GM19468 (cell line): ENCODE measurements around the gene ACBD6.
"Not testable (repeated sequence)": the region's sequence is repeated elsewhere in the genome, so short reads cannot be mapped to it uniquely, and the experiment has no call there.

Source experiments
- ATAC-seq: cut with Tn5 transposase; IDR thresholded peaks from one replicate; pipeline ENCODE4 v1.9.1; 2021; ENCODE audit warnings: mild to moderate bottlenecking, moderate library complexity, moderate number of reproducible peaks; ENCODE audit not compliant: unreplicated experiment; ENCODE audit errors: extremely low read depth

ACBD6 gene

GRCh38 chr1:180497826-180498225, 4.6 kb downstream of the ACBD6 start:
- no peak for ATAC-seq

GRCh38 chr1:180494370-180494769, 8.0 kb downstream of the ACBD6 start:
- ATAC-seq, result no peak

GRCh38 chr1:180489976-180490375, 12.4 kb downstream of the ACBD6 start:
- no peak for ATAC-seq

GRCh38 chr1:180489313-180489712, 13.1 kb downstream of the ACBD6 start:
- ATAC-seq, result no peak

GRCh38 chr1:180488661-180489060, 13.7 kb downstream of the ACBD6 start:
- no peak for ATAC-seq

- no peak for ATAC-seq
Observed at GRCh38 chr1:180486092-180486491, 16.3 kb downstream of the ACBD6 start.

- ATAC-seq, result no peak
Observed at GRCh38 chr1:180484490-180484889, 17.9 kb downstream of the ACBD6 start.

- no peak for ATAC-seq
Observed at GRCh38 chr1:180482425-180483275, 19.7 kb downstream of the ACBD6 start.

- no peak for ATAC-seq
Observed at GRCh38 chr1:180470031-180470430, 32.3 kb downstream of the ACBD6 start.

GRCh38 chr1:180468311-180468710, 34.1 kb downstream of the ACBD6 start:
- no peak for ATAC-seq

- ATAC-seq, result no peak
Observed at GRCh38 chr1:180462102-180462501, 40.3 kb downstream of the ACBD6 start.

- ATAC-seq, result not testable (repeated sequence)
Observed at GRCh38 chr1:180461682-180462081, 40.7 kb downstream of the ACBD6 start.

GRCh38 chr1:180458807-180459206, 43.6 kb downstream of the ACBD6 start:
- ATAC-seq, result no peak

- ATAC-seq, result no peak
Observed at GRCh38 chr1:180456191-180456590, 46.2 kb downstream of the ACBD6 start.

- no peak for ATAC-seq
Observed at GRCh38 chr1:180451504-180451903, 50.9 kb downstream of the ACBD6 start.

- ATAC-seq, result no peak
Observed at GRCh38 chr1:180444522-180444921, 57.9 kb downstream of the ACBD6 start.

- ATAC-seq, result no peak
Observed at GRCh38 chr1:180440335-180440734, 62.0 kb downstream of the ACBD6 start.

- ATAC-seq, result no peak
Observed at GRCh38 chr1:180435566-180435965, 66.8 kb downstream of the ACBD6 start.

- no peak for ATAC-seq
Observed at GRCh38 chr1:180433873-180434272, 68.5 kb downstream of the ACBD6 start.

GRCh38 chr1:180431683-180432082, 70.7 kb downstream of the ACBD6 start:
- ATAC-seq, result no peak

GRCh38 chr1:180428782-180429695, 73.3 kb downstream of the ACBD6 start:
- no peak for ATAC-seq
